OCI-LY7 (cell line): Measurements from ENCODE around the gene KRTAP5-2. TPM values are rescaled to one million over a fixed set of nuclear protein-coding genes. Genes with fewer than 3 reads are reported as not detected.
"Not testable (repeated sequence)": the region's sequence is repeated elsewhere in the genome, so short reads cannot be mapped to it uniquely, and the experiment has no call there.

Source experiments
- BruUV-seq: library from RNA; stranded (reverse); fragments of 400-500 nt; replicated peaks from 2 replicates; lab custom pipeline; 2021; lab: Mats Ljungman, UMichigan
- CTCF ChIA-PET: fragments of 300-600 bp; sonication (Branson Sonifier 250); formaldehyde crosslinking; loops from one replicate; lab custom pipeline; 2022; ENCODE audit warnings: antibody characterized with exemption; ENCODE audit not compliant: unreplicated experiment; lab: Charles Lee
- POLR2A ChIA-PET: fragments of 300-600 bp; sonication (Branson Sonifier 250); formaldehyde crosslinking; loops from one replicate; lab custom pipeline; 2022; ENCODE audit warnings: antibody characterized with exemption; lab: Charles Lee
- DNase-seq: peaks from one replicate; pipeline ENCODE4 v3.0.0-alpha.2; 2015; ENCODE audit warnings: low spot score
- H2AFZ ChIP-seq: fragments of 200-600 bp; sonication (generic), shearing (Covaris generic); 2 replicates; pipeline ENCODE4 v1.6.1; 2014; ENCODE audit warnings: mild to moderate bottlenecking, antibody characterized with exemption, low read length, moderate library complexity
- H3K27ac ChIP-seq: fragments of 200-600 bp; sonication (generic); 2 replicates; pipeline ENCODE4 v1.5.1; 2014; ENCODE audit warnings: mixed run types, low read depth, mild to moderate bottlenecking, moderate library complexity, low read length, inconsistent platforms; ENCODE audit not compliant: poor library complexity, severe bottlenecking
- H3K36me3 ChIP-seq: fragments of 200-600 bp; sonication (generic); 2 replicates; pipeline ENCODE4 v1.6.1; 2014; ENCODE audit warnings: mild to moderate bottlenecking, antibody characterized with exemption, low read length, moderate library complexity, mixed read lengths; ENCODE audit not compliant: insufficient read depth
- H3K4me1 ChIP-seq: fragments of 200-600 bp; sonication (generic); 2 replicates; pipeline ENCODE4 v1.5.1; 2014; ENCODE audit warnings: mild to moderate bottlenecking, low read length; ENCODE audit not compliant: insufficient read depth, poor library complexity, severe bottlenecking
- H3K4me2 ChIP-seq: fragments of 200-600 bp; sonication (generic); 2 replicates; pipeline ENCODE4 v1.6.1; 2014; ENCODE audit warnings: mild to moderate bottlenecking, low read length
- H3K4me3 ChIP-seq: fragments of 200-600 bp; sonication (generic); 2 replicates; pipeline ENCODE4 v1.5.1; 2014; ENCODE audit warnings: mild to moderate bottlenecking, low read depth, low read length; ENCODE audit not compliant: poor library complexity, severe bottlenecking
- H3K79me2 ChIP-seq: fragments of 200-600 bp; sonication (generic); 2 replicates; pipeline ENCODE4 v1.6.1; 2016; ENCODE audit warnings: low read depth, mild to moderate bottlenecking, low read length, moderate library complexity, mixed read lengths; ENCODE audit not compliant: insufficient read depth
- H3K9me2 ChIP-seq: fragments of 200-600 bp; sonication (generic); 2 replicates; pipeline ENCODE4 v1.6.1; 2016; ENCODE audit warnings: mild to moderate bottlenecking, low read length, mixed read lengths; ENCODE audit not compliant: insufficient read depth
- H3K9me3 ChIP-seq: fragments of 200-600 bp; sonication (generic); 2 replicates; pipeline ENCODE4 v1.6.1; 2014; ENCODE audit warnings: mild to moderate bottlenecking, mixed run types, low read length, mixed read lengths
- H4K20me1 ChIP-seq: fragments of 200-600 bp; sonication (generic); 2 replicates; pipeline ENCODE4 v1.6.1; 2014; ENCODE audit warnings: mild to moderate bottlenecking, antibody characterized with exemption, low read length, moderate library complexity, mixed read lengths; ENCODE audit not compliant: insufficient read depth
- EZH2phosphoT487 ChIP-seq: fragments of 200-600 bp; sonication (generic); IDR thresholded peaks from 2 replicates; pipeline ENCODE4 v1.6.1; 2018; ENCODE audit warnings: low read depth, borderline replicate concordance, mild to moderate bottlenecking, mixed run types, antibody characterized with exemption, low read length, moderate library complexity, mixed read lengths
- intact Hi-C: fragments of 100-400 bp; cut with micrococcal nuclease; formaldehyde crosslinking; loops from one replicate; pipeline ENCODE4 v1.10.0; 2022; ENCODE audit not compliant: unreplicated experiment
- total RNA-seq, 2 experiments: library from RNA; depleted of rRNA in 1 of 2; stranded (reverse); fragments of >200 nt in 1 of 2; shearing (Covaris generic) in 1 of 2; gene quantifications; 2 replicates each; pipeline ENCODE4 v1.2.3, GENCODE V29; 2014 to 2022
- TF ChIP-seq, protein P1 (sequence below): fragments of 200-600 bp; sonication (generic); conservative IDR thresholded peaks from 2 replicates; pipeline ENCODE4 v1.5.1; 2014; ENCODE audit warnings: mild to moderate bottlenecking, antibody characterized with exemption, low read length, moderate library complexity, mixed read lengths

The KRTAP5-2 gene
- total RNA-seq, 2 experiments from 2014 or later = not detected

GRCh38 chr11:1581976-1582375 is 16.1 kb downstream of the KRTAP5-2 start:
- BruUV-seq = no TSS peak
- Histone ChIP-seq H4K20me1 (no peaks in the 10 kb centered on the region), H2AFZ (no peak overlapping the region), H3K4me2 (no peak overlapping the region), H3K36me3 (no peaks in the 10 kb centered on the region), H3K4me1 (no peaks in the 10 kb centered on the region), H3K27ac (no peak overlapping the region), H3K4me3 (no peak overlapping the region), H3K9me3 (no peaks in the 10 kb centered on the region), H3K9me2 (no peaks in the 10 kb centered on the region), H3K79me2 (no peaks in the 10 kb centered on the region)
- TF ChIP-seq, protein P1, sequence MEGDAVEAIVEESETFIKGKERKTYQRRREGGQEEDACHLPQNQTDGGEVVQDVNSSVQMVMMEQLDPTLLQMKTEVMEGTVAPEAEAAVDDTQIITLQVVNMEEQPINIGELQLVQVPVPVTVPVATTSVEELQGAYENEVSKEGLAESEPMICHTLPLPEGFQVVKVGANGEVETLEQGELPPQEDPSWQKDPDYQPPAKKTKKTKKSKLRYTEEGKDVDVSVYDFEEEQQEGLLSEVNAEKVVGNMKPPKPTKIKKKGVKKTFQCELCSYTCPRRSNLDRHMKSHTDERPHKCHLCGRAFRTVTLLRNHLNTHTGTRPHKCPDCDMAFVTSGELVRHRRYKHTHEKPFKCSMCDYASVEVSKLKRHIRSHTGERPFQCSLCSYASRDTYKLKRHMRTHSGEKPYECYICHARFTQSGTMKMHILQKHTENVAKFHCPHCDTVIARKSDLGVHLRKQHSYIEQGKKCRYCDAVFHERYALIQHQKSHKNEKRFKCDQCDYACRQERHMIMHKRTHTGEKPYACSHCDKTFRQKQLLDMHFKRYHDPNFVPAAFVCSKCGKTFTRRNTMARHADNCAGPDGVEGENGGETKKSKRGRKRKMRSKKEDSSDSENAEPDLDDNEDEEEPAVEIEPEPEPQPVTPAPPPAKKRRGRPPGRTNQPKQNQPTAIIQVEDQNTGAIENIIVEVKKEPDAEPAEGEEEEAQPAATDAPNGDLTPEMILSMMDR = no peak
- no peak for TF ChIP-seq EZH2phosphoT487
- no peak for DNase-seq
- intact Hi-C loops = no loop called here
- CTCF ChIA-PET = no interaction called here
- POLR2A ChIA-PET = no interaction called here

- no TSS peak for BruUV-seq
- ChIA-PET CTCF (no interaction called here), POLR2A (interaction anchor here (0.7 kb wide), 1 partner anchor 1666 kb away, joined by 3 read pairs; no protein-coding TSS in a partner anchor)
- Histone ChIP-seq H2AFZ (no peak overlapping the region), H3K9me2 (no peaks in the 10 kb centered on the region), H3K9me3 (no peaks in the 10 kb centered on the region), H3K4me3 (no peak overlapping the region), H4K20me1 (no peaks in the 10 kb centered on the region), H3K27ac (no peak overlapping the region), H3K4me2 (no peak overlapping the region), H3K4me1 (peaks cover 13% of the 10 kb centered on the region), H3K79me2 (no peaks in the 10 kb centered on the region), H3K36me3 (no peaks in the 10 kb centered on the region)
- no peak for DNase-seq
- TF ChIP-seq, protein P1 = no peak
- TF ChIP-seq EZH2phosphoT487 = no peak
- intact Hi-C loops = loop anchor here (10.0 kb wide), 1 partner anchor 372 kb away; no protein-coding TSS in a partner anchor
Observed at GRCh38 chr11:1576825-1577224, 21.3 kb downstream of the KRTAP5-2 start.

DNA sequence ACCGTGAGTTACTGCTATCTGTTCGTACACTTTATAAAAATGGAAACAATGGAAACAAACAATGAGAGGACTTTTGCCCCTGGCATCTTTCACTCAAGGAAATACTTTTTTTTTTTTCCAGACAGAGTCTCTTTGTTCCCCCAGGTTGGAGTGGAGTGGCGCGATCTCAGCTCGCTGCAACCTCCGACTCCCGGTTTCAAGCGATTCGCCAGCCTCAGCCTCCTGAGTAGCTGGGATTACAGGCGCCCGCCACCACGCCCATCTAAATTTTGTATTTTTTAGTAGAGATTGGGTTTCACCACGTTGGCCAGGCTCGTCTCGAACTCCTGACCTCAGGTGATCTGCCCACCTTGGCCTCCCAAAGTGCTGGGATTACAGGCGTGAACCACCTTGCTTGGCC is 22.3 kb downstream of the KRTAP5-2 start:
- not testable (repeated sequence) for H4K20me1 ChIP-seq
- intact Hi-C loops = loop anchor here (10.0 kb wide), 1 partner anchor 371 kb away; no protein-coding TSS in a partner anchor

More for the DNA sequence above, 22.3 kb downstream of the KRTAP5-2 start:
- peaks cover 13% of the 10 kb centered on the region for H3K4me1 ChIP-seq
- not testable (repeated sequence) for H2AFZ ChIP-seq, H3K9me3 ChIP-seq, H3K79me2 ChIP-seq, DNase-seq, H3K9me2 ChIP-seq, BruUV-seq, H3K27ac ChIP-seq, H3K4me3 ChIP-seq, H3K36me3 ChIP-seq, H3K4me2 ChIP-seq
- ChIA-PET CTCF (interaction anchor here (1.6 kb wide), 1 partner anchor 29 kb away, joined by 5 read pairs; no protein-coding TSS in a partner anchor), POLR2A (interaction anchor here (0.7 kb wide), 1 partner anchor 134 kb away, joined by 3 read pairs; no protein-coding TSS in a partner anchor)
